LHCN-M2 (cell line): ENCODE data around the gene GRM7. TPM values are rescaled to one million over a fixed set of nuclear protein-coding genes. Genes with fewer than 3 reads are reported as not detected.

Source experiments
- DNase-seq: peaks from one replicate; pipeline ENCODE4 v3.0.0-alpha.2; 2012; ENCODE audit warnings: low read depth
- total RNA-seq: library from RNA; depleted of rRNA; stranded (reverse); fragments of >200 nt; gene quantifications from 2 replicates; pipeline ENCODE4 v1.2.3, GENCODE V29; 2014

GRM7 gene
- total RNA-seq, 1 experiment from 2014 or later: not detected

DNA sequence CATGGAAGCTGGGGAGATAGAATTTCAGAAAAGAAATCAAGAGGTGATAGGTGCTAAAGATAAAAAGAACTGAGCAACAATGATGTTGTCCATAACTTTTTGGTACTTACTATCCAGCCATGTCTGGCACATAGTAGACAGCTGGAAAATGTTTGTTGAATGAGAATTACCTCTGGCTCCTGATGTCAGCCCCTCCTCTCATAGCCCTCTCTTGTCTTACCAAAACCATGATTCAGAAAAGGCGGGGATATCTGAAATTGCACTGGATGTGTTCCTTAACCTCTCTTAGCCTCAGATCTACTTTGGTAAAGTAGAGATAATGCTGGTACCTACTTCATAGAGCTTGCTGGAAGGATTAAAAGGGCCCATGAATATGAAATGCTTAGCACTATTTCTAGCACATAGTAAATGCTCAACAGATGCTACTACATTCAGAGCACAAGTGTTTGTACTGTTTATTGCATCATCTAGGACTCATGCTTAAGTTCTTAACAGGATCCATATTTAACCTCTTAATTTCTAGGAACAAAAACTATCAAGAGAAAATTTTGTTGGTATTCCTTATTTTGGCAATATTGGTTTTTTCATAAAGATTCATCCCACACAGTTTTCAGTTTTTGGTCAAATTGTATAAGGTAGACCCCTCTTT lies 859.9 kb downstream of the GRM7 start:
- DNase-seq: no peak

DNA sequence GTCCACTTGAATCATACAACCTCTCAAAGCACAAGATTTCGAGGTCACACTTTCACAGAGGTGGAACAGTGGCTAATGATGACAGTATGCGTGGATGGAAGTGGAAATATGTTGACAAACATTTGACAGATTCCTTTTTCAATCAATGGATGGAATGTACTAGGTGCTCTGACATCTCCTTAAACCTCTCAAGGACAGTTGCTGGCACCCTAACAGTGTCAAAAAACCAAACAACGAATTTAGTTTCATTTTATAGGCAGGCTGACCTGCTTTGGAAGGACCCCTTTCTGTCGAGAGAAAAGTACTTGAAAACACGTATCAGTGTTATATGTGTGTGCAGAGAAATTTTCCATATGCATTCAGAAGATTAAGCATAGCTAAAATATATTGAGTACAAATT lies 861.0 kb downstream of the GRM7 start:
- DNase-seq: no peak

DNA sequence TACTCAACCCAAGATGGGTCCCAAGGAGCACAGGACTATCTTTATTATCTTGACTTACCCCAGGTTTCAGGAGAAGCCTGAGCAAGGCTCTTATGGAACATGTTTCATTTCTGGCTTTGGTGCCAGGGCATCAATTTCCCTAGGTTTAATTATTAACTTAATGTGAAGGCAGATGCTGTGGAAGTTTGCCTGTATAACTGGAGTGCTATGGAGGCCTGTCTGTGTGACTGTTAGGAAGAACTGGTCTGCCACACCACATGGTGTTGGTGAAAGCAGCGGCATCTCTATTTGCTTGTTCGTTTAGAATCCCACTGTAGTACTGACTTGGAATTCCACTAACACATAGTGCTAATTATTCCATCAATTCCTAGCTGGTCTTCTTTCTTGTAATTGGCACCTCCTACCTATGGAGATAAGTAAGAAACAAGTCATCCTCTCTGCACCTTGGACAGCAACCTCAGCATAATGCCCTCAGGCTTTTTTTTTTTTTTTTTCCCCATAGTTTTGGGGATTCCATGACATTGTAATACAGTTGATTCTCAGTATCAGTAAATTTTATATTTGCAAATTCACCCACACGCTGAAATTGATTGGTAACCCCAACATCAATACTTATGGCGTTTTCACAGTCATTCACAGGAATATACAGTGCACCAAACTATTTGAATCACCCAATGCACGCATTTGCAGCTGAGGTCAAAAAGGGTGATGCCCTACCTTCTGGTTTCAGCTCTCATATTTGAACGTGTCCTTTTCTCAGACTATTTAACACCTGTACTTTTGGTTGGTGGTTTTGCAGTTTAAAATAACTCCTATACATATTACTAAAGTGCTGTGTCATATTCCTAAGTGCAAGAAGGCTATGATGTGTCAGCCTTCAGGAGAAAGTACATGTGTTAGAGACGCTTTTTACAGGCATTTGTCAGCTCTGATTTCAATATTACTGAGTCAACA lies 867.9 kb downstream of the GRM7 start:
- no peak for DNase-seq

DNA sequence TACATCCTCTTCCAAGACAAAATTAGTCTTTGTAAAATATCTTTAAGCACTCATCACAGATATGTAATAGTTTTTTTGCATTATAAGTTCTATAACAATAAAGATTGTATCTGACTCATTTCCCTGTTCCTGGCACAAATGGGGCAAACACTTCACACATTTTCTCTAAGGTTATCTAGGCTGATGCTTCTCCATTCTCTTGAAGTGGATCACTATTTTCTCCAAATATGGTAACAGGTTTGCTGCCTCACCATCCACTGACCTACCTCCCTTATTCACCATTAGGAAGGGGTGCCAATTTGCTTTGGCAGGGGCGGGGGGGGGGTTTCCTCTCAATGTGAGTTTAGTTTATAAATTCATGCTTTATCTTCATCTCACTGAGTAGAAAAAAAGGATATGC lies 873.0 kb downstream of the GRM7 start:
- DNase-seq: no peak

DNA sequence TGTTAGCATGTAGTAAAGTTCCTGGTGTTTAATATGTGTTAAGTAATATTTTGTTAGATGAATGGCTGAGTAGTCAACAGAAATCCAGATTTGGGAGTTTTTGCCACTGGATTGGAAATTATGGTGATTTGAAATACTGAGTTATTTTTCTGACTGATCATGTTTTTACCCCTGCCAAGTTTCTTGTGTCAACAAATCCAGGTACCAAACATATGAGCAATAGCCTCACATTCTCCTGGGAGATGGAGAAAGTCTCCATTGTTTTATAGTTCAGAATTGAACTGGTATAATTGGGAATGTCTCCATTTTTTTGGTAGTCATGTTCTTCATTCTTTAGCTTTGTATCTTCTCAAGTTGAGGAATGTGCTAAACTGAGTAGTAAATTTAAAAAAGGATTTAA lies 873.5 kb downstream of the GRM7 start:
- no peak for DNase-seq

DNA sequence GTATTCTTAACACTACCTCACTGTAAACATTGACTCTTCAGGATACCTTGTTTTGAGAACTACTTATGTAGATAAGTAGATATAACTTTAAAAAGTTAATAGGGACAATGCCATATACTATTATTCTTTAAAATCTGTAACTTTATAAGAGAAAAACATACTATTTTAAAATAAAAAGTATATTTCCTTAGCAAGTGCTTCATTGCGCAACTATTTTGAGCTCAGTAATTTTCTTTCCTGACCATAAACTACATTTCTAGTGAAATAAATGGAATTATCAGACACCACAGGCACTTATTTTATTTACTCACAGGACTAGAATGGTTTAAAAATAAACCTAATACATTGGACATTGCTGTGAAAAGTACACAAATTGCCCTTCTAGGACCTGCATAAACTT lies 876.3 kb downstream of the GRM7 start:
- DNase-seq: no peak

DNA sequence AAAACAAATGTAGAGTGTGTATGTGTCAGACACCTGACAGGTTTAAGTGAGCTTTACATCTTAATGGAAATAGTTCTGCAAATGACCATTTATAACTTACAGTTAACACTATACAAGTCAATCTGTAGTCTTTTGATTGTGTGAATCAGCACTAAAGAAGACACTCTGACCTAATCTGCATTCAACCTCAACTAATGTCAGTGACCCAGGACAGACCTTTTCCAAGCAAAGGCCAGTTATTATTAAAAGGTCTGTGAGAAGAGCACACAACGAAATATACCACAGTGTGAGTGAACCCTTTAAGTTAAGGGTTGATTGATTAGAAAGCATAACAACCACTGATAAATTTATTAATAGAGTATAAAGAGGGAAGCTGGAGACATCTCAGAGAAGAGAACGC lies 878.8 kb downstream of the GRM7 start:
- DNase-seq: no peak

DNA sequence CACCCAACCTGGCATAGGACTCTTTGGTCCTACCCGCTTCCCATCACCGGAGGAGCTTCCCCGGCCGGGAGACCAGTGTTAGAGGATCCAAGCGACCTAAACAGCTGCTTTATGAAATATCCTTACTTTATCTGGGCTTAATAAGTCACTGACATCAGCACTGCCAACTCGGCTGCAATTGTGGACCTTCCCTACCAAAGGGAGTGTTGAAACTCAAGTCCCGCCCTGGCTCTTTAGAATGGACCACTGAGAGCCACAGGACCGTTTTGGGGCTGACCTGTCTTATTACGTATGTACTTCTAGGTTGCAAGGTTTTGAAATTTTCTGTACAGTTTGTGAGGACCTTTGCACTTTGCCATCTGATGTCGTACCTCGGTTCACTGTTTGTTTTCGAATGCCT lies 879.5 kb downstream of the GRM7 start:
- no peak for DNase-seq

DNA sequence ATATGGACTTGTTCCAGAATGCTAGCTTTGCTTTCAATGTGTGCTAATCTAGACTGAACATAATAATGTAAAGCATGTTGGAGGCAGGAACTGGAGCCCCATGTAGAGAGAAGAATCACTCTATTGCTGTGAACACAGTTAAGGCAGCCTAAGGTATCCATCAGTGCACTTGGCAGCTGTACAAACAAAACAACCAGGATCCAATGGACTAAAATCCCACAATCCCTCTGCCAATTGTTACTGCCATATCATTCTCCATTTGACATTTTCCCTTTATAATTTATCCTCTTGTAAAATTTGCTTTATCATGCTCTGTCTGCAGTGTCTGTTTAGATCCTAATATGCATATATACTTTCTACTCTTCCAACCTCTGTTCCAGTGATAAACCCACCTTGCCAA lies 883.9 kb downstream of the GRM7 start:
- no peak for DNase-seq

DNA sequence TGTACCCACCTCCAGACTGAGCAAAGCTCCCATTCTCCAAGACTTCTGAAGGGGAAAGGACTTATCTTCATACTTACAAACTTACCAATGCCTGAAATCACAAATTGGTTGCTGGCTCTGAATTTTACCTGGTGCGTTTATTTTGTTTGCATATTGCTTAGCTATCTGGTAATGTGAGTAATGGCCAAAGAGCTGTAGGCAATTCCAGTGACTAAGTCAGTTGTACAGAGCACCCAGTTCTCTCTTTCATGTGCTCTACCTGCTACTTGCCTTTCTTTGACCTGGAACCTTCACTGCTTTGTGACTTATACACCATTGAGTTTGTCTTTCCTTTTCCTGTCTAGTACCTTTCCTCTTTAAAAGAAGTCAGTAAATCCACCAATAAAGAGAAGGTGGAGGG lies 884.8 kb downstream of the GRM7 start:
- DNase-seq: no peak

DNA sequence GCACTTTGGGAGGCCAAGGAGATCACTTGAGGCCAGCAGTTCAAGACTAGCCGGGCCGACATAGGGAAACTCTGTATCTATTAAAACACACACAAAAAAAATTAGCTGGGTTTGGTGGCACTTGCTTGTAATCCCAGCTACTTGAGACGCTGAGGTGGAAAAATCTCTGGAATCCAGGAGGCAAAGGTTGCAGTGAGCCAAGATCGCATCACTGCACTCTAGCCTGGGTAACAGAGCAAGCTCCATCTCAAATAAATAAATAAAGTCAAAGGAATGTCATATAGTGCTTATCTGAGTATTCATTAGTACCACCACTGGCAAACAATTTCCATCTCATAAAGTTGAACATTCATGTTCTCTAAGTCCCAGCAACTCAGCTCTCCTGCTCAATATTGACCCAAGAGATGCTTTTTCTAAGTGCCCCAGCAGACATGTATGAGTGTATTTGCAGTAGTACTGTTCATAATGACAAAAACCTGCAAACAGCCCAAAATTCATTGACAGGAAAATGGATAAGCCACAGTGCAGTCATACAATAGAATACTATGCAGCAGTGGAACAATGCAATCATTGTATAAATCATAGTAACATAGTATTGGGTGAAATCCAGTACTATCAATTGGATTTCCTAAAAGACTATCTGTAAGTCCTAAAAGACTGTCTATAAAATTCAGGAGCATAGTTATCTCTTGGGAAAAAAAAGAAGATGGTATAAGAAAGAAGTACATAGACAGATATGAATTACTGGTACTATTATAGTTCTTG lies 889.2 kb downstream of the GRM7 start:
- DNase-seq: no peak

DNA sequence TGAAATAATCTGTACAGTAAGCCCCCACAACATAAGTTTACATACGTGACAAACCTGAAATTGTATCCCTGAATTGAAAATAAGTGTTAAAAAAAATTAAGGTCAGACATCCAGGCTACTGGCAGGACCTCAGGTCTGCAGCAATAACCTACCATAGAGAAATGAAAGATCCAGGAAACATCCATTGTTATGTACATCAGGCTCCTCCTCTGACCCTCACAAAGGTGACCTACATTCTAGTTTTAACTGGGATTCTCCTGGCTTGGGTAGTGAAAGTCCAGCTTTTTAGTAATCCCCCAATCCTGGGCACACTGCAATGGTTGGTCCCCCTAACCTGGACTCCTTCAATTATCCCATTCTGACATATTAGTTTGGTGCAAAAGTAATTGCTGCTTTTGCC lies 891.1 kb downstream of the GRM7 start:
- DNase-seq: no peak

DNA sequence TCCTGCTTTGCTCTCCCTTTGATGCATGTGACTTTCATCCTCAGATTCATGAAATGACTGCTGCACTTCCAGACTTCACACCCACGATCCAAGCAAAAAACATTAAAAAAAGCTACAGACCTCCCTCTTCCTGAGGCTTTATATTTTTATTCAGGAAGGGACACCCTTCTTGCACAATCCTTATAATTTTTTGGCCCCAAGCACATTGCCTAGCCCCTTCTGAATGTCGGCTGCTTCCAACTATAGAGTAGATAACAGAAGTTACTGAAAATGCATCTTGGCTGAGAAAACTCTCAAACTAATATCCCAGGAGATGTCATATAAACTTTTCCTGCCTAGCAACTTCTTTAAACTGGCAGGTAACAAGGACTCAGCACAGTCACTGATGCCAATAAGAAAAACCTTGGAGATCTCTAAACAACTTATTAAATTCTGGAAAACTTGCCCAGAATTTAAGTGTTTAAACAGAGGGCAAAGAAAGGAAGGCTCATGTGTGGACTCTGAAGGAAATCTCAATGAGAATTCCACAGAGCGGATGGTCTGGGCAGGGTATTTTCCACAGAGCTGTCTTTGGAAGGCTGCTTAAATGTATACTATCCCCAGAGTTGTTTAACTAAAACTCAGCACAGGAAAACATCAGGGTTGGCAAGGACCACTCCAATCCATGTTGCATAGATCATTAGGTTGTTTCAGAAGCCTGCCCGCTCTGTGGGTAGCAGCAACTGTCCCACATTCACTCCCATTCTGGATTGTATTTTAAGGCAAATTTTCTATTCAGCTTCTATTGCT lies 893.9 kb downstream of the GRM7 start:
- no peak for DNase-seq

DNA sequence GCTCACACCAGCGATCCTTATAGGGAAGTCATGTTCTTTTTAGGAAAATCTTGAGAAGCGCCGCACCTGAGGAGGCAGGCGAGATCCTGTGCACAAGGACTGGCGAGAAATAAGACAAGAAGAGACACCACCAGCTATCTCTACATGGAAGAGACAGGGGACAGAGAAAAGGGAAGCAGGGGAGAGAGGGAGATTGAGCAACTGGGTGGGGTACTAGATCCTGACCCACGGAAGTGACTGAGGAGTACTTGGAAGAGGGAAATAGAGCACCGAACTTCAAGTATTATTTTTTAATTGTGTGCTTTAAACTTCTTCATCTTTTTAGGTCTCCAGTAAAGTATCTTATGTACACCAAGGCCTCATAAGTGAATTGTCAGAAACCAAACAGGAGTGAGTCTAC lies 898.7 kb downstream of the GRM7 start:
- no peak for DNase-seq

DNA sequence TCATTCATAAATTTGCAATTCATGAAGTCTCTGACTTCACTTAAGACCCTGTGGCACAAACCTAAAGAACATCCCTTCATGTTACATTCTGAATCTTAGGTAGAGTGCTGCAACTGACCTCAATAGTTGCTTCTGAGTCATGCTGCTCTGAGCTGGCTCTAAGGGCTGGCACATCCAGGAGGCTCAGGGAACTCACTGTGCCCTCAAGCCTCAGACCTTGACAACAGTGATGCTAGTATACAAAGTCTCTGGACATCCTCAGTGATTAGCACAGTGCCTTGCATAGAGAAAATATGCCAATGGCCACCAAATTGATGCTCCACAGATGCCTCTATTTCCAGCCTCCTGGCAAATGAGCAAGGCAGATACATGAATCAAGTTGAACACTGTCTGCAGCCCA lies 899.8 kb downstream of the GRM7 start:
- DNase-seq: no peak

DNA sequence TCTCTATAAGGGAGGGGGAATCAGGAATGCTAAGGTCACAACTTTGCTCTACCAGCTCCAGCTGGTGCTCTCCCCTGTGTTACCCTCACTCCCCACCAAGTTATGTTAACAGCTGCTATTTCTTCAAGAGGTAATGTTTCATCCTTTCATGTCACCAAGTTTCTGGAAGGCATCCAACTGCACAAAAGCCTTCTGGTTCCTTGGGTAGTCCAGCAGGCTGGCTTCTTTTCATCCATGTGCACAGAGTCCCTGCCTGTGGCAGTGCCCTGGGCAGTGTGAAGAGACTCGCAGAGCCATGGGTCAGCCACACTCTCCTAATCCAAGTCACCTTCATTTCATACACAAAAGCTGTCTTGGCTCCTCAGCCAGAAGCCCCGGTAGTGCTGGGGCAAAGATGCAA lies 903.2 kb downstream of the GRM7 start:
- DNase-seq: no peak

DNA sequence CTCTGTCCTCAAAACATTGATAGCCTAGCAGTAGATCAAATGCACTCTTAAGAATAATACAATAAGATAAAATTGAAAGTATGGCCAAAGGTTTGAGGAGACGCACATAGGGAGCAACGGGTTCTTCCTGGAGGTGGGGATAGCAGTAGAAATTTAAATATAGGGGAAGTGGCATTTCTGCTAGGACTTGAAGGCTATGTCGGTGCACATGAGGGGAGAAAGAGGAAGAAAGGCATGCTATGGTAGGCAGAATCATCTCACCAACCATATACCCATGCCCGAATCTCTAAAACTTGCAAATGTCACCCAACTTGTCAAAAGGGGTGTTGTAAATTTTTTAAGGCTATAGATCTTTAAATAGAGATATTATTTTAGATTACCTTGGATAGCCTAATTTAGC lies 905.6 kb downstream of the GRM7 start:
- no peak for DNase-seq

DNA sequence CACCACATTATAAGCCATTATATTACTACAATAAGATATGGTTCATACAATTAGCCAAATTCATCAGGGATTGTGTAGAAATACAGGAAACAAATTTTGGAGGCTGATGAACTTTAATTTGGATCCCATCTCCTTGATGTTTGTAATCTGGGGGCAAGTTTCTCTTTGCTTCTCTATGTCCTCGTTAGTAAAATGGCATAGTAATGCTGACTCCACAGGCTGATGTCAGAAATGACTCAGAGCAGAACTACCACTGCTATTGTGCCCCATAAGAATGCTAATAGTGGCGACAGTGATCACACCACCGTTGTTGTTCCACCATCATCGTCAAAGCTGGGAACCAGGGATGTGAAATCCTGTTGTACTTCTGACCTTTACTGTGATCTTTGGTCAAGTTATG lies 918.4 kb downstream of the GRM7 start:
- no peak for DNase-seq

DNA sequence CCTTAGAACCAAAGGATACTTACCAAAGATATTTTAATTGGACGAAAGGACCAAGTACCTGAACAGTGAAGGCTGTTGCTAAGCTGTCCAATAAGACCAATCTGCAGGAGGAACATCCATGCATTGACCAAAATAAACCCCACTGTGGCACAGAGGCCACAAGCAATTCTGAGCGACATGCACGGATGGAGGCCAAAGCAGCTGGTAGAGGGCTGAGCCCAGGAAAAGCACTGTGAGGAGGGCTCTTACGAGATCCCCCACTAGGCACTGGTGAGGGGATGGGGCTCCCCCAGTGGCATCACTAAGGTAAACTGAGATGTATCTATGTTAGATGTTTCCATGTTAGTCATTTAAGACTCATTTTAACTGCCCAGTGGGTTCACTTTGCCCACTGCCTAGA lies 920.5 kb downstream of the GRM7 start:
- no peak for DNase-seq

DNA sequence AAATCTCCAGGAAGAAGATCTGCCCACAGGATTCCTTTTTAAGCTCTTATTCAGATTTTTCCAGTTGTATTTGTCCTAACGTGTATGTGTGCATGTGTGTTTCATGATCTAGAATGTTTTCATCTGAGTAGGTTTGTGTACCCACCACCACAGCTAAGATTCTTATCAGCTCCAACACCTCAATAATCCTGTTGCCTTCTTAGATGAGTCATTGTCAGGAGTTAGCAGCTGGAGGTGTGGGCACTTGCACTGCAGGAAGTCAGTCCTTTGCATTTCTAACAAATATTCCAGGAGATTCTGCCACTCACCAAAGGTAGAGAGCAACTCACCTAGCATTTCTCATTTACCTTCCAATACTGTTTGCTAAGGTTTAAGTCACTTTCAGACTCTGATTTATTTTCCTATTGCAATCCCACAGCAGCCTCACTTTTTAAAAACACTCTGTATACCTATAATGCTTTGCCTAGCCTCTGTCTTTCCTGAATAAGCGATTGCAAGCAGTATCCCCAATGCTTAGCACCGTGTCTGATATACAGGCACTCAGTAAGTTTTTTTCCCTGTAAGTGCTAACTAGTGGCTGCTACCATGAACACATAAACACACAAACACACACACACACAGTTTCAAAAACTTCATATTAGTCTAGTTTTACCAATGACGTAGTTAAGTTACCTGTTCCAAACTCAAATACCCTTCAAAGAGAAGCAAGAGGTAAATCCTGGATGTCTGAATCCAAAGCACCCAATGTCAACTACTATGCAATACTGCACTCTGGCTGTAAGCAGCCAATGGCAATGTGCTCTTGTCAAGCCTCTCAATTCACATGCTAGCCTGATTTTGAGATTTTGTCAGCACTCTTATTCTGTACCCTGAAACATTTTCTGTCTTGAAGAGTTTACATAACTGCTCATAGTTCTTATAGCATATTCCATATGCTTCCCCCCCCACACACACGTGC lies 927.2 kb downstream of the GRM7 start:
- no peak for DNase-seq
